Lower lobe of right lung (tissue), 2 donors: ENCODE data around the gene ST3GAL3. TPM values are rescaled to one million over a fixed set of nuclear protein-coding genes. Genes with fewer than 3 reads are reported as not detected.

Experiments used
- ATAC-seq, 2 donors: fragments of 200-7000 bp; cut with Tn5 transposase; one replicate each; pipeline ENCODE4 v1.9.1; 2020 to 2022; ENCODE audit warnings: mild to moderate bottlenecking in 2 of 2, moderate library complexity in 2 of 2
- DNase-seq: peaks from one replicate; pipeline ENCODE4 v3.0.0-alpha.2; 2020
- H3K27ac ChIP-seq: fragments of 200-600 bp; one replicate; pipeline ENCODE4 v1.8.0; 2022
- H3K27me3 ChIP-seq: fragments of 200-600 bp; one replicate; pipeline ENCODE4 v1.8.0; 2022; ENCODE audit warnings: low read depth
- H3K36me3 ChIP-seq: fragments of 200-600 bp; one replicate; pipeline ENCODE4 v1.8.0; 2022; ENCODE audit warnings: mild to moderate bottlenecking
- H3K4me1 ChIP-seq: fragments of 200-600 bp; one replicate; pipeline ENCODE4 v1.8.0; 2022
- H3K4me3 ChIP-seq: fragments of 200-600 bp; one replicate; pipeline ENCODE4 v1.8.0; 2022; ENCODE audit warnings: mild to moderate bottlenecking
- H3K9me3 ChIP-seq: fragments of 200-600 bp; one replicate; pipeline ENCODE4 v1.8.0; 2022
- intact Hi-C: fragments of 100-400 bp; cut with DNase I; formaldehyde crosslinking; loops from one replicate; pipeline ENCODE4 v1.11.0; 2022
- microRNA-seq: library from miRNA; unstranded; fragments of <30 nt; microRNA quantifications from one replicate; pipeline ENCODE4 v1.2.0, GENCODE V29; 2020; ENCODE audit warnings: borderline number of aligned reads
- total RNA-seq: library from RNA; stranded (reverse); fragmentation: NEBNext Ultra II Directional; extraction: Animal tissue kit (Norgen Biotek cat#: 25700); gene quantifications from one replicate; pipeline ENCODE4 v1.2.1, GENCODE V29; 2021
- TF ChIP-seq, protein P1 (sequence below): fragments of 200-600 bp; IDR thresholded peaks from one replicate; pipeline ENCODE4 v1.8.0; 2022; ENCODE audit warnings: antibody characterized with exemption, mild to moderate bottlenecking
- donor health status: DM: no; HTN: yes; CAD: no; lungs with severe emphysema.

Gene ST3GAL3
- total RNA-seq, 1 donor from 2014 or later, result 23.6 TPM

DNA sequence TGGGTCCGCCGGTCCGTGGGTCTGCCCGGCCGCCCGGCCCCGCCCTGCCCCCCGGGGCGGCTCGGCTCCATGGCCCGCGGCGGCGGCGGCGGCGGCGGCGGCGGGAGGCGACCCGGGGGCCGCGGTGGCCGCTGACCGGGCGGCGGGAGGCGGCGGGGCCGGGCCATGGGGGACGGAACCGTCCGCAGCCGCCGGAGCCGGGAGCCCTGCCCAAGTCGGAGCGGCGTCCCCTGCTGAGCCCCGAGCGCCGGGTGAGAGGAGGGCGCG is 271.9 kb downstream of the ST3GAL3 start:
- H3K36me3 ChIP-seq, result peaks cover 25% of the 10 kb centered on the region
- peak overlapping the region; percentile 80 for H3K4me3 ChIP-seq
- DNase-seq (no peak), ATAC-seq (no peak)
- peak overlapping the region; percentile 65 for H3K27ac ChIP-seq
- H3K27me3 ChIP-seq, result no peaks in the 10 kb centered on the region
- H3K9me3 ChIP-seq, result no peaks in the 10 kb centered on the region
- peaks cover 47% of the 10 kb centered on the region for H3K4me1 ChIP-seq
- TF ChIP-seq, protein P1, sequence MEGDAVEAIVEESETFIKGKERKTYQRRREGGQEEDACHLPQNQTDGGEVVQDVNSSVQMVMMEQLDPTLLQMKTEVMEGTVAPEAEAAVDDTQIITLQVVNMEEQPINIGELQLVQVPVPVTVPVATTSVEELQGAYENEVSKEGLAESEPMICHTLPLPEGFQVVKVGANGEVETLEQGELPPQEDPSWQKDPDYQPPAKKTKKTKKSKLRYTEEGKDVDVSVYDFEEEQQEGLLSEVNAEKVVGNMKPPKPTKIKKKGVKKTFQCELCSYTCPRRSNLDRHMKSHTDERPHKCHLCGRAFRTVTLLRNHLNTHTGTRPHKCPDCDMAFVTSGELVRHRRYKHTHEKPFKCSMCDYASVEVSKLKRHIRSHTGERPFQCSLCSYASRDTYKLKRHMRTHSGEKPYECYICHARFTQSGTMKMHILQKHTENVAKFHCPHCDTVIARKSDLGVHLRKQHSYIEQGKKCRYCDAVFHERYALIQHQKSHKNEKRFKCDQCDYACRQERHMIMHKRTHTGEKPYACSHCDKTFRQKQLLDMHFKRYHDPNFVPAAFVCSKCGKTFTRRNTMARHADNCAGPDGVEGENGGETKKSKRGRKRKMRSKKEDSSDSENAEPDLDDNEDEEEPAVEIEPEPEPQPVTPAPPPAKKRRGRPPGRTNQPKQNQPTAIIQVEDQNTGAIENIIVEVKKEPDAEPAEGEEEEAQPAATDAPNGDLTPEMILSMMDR, result no peak
- intact Hi-C loops, result no loop called here

DNA sequence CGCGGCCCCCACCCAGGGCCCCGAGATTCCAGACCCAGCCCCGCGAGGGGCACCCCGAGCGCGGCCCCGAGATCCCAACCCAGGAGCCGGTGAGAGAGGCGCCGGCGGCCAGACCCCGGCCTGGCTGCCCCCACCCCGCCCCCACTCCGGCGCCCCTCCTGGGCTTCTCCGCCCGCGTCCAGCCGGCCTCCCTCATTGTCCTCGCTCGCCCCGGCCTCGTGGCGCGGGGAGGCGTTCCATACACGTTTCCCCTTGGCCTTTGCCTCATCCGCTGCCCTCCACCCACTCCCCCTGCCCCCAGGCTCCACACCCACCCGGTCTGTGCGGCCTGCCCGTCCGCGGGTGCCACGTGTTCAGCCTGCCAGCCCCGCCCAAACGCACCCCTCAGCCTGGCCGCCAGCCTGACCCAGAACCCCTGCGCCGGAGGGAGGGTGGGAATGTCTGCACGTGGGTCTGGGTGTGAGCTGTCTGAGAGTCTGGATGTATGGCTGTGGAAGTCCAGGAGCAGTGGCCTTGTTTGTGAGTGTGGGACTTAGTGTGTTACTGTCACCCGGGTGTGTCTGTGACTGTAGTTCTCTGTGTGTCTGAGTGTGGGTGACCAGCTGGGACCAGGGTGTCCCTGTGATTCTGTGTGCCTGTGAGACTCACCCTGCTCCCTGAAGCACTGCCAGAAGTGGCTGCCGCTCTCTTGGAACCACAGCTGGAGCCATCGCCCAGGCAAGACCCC is 272.4 kb downstream of the ST3GAL3 start:
- TF ChIP-seq, protein P1, result no peak
- H3K9me3 ChIP-seq, result no peaks in the 10 kb centered on the region
- H3K27me3 ChIP-seq, result no peaks in the 10 kb centered on the region
- H3K27ac ChIP-seq, result peak overlapping the region; percentile 65
- no peak for DNase-seq
- H3K36me3 ChIP-seq, result peaks cover 26% of the 10 kb centered on the region
- peaks cover 44% of the 10 kb centered on the region for H3K4me1 ChIP-seq
- peak; percentile 9 to 34 for ATAC-seq
- peak overlapping the region; percentile 80 for H3K4me3 ChIP-seq
- intact Hi-C loops, result no loop called here

DNA sequence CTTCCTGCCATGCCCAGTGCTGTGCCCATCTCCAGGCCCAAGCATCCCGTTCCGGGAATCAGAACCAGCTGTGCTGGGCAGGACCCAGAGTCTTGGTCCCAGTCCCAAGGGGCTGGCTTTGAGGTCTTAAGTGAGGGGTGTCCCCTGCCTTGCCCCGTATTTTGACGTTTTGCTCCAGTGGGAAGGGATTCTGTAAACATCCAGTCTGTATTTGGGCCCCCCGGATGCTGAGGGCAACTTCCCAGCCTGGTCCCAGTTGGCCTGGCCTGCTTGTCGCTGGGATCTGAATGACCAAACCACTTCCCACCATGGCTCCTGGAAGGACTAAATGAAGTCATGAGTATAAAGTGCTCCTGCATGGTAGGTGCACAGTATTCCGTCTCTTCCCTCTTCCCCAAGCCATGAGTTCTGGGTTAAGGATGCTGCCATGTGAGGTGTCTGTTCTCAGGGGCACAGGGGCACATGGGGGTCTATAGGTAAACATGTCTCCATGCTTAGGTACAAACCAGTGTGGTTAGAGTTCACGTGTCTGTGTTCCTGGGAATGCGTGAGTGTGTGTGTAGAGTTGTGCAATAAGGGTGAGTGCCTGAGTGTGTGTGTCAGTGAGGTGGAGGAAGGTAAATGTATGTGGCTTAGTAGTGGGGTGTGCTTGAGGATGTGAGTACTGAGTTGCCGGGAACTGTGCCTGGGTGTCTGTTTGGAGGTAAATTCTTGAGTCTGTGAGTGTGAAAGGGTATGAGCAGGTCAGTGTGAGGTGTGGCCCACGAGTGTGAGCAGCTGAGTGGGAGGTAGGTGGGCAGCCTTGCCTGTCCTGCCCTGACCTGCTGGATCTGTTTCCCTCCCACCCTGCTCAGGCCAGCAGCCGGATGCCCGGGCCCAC is 273.2 kb downstream of the ST3GAL3 start:
- intact Hi-C loops, result no loop called here
- no peak for DNase-seq
- no peaks in the 10 kb centered on the region for H3K9me3 ChIP-seq
- peaks cover 42% of the 10 kb centered on the region for H3K4me1 ChIP-seq
- peaks cover 30% of the 10 kb centered on the region for H3K36me3 ChIP-seq
- H3K27me3 ChIP-seq, result no peaks in the 10 kb centered on the region
- peak overlapping the region; percentile 65 for H3K27ac ChIP-seq
- TF ChIP-seq, protein P1, result no peak
- H3K4me3 ChIP-seq, result peak overlapping the region; percentile 80
- peak in 1 of 2 donors; percentile 29 for ATAC-seq

Small RNAs within 50 kb of the gene (microRNA-seq; reads per million reads assigned to microRNA genes)
- not detected for gene MIR6079

Other genes with a start within 250 kb of the ST3GAL3 start
- gene PTPRF, start 176.7 kb upstream of the ST3GAL3 start, total RNA-seq, result 176 TPM
- gene KDM4A, start 57.4 kb upstream of the ST3GAL3 start, total RNA-seq, result 41.9 TPM
- gene ARTN, start 226.3 kb downstream of the ST3GAL3 start, total RNA-seq, result 0.27 TPM
- 28.2 TPM for gene IPO13, start 239.4 kb downstream of the ST3GAL3 start, total RNA-seq